Smooth muscle cell of trachea (primary cell): ENCODE data around the gene EMP1. TPM values are rescaled to one million over a fixed set of nuclear protein-coding genes. Genes with fewer than 3 reads are reported as not detected.

ENCODE experiments used
- total RNA-seq: library from RNA; depleted of rRNA; stranded (reverse); fragments of >200 nt; gene quantifications from 2 replicates; pipeline ENCODE4 v1.2.1, GENCODE V29; 2014

EMP1 gene, protein sequence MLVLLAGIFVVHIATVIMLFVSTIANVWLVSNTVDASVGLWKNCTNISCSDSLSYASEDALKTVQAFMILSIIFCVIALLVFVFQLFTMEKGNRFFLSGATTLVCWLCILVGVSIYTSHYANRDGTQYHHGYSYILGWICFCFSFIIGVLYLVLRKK
- 84.7 and 237 TPM in 2 replicates for total RNA-seq

DNA sequence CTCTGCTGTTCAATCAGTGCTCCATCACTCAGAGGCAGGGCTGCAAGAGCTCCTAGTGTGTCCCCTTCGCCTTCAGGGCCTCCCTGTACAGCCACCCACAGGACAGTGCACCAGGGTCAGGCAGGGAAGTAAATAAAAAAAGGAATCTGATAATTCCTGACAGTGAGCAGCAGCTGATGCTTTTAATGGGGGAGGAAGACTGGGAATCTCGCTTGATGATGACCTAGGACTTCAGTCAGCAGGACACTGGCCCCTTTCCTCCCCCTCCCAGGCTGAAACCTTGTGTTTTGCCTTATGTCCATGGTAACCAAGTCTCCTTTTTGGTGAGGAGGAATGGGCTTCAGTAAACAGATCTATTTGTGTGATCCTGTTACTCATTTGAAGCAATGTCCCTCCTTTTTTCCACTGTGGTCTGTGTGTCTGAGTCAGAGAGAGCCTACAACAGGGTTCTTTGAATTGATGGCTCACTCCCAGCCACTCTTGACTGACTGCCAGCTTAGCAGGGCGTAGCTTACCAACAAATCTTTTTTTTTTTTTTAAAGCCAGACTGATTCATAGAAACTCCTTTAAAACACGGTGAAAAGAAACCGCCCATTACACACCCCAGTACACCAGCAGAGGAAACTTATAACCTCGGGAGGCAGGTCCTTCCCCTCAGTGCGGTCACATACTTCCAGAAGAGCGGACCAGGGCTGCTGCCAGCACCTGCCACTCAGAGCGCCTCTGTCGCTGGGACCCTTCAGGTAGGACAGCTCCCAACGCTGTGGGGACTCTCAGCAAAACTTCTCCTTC is at the start of gene EMP1:
Gene EMP1 (plus strand): TSS at position 597 of the 792 bp plus-strand sequence. CDS start 14,785 bp downstream, outside the sequence.

Other genes with a start within 250 kb of the EMP1 start
- gene GPRC5D, start 244.6 kb upstream of the EMP1 start, total RNA-seq, result 0.15 TPM in 1 of 2 replicates, not detected in the other
- 29.4 and 29.8 TPM in 2 replicates for gene HEBP1, start 196.5 kb upstream of the EMP1 start, total RNA-seq
- gene FAM234B, start 152.3 kb upstream of the EMP1 start, total RNA-seq, result 8.3 and 10.8 TPM in 2 replicates
- gene GSG1, start 93.1 kb upstream of the EMP1 start, total RNA-seq, result 0.44 and 0.66 TPM in 2 replicates